ENCODE results near the gene NCKAP5L.

- TF ChIP-seq POLR2A (IDR thresholded peaks at IDR 0.05) (no peak), EP300 (IDR thresholded peaks at IDR 0.05) (no peak)
- TF ChIP-seq, protein P1, sequence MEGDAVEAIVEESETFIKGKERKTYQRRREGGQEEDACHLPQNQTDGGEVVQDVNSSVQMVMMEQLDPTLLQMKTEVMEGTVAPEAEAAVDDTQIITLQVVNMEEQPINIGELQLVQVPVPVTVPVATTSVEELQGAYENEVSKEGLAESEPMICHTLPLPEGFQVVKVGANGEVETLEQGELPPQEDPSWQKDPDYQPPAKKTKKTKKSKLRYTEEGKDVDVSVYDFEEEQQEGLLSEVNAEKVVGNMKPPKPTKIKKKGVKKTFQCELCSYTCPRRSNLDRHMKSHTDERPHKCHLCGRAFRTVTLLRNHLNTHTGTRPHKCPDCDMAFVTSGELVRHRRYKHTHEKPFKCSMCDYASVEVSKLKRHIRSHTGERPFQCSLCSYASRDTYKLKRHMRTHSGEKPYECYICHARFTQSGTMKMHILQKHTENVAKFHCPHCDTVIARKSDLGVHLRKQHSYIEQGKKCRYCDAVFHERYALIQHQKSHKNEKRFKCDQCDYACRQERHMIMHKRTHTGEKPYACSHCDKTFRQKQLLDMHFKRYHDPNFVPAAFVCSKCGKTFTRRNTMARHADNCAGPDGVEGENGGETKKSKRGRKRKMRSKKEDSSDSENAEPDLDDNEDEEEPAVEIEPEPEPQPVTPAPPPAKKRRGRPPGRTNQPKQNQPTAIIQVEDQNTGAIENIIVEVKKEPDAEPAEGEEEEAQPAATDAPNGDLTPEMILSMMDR (IDR thresholded peaks at IDR 0.05): no peak
Measured at GRCh38 chr12:49767333-49767732, 60.9 kb downstream of the NCKAP5L start.

Measured in ovary (tissue), 3 donors.